RCC 7860 (cell line): Measurements from ENCODE around the gene DCXR.

ENCODE experiments used
- DNase-seq: peaks from one replicate; pipeline ENCODE4 v3.0.0-alpha.2; 2015; ENCODE audit warnings: low spot score
- FAIRE-seq: peaks from 2 replicates; lab custom pipeline; 2012; peaks lifted over from hg19 to GRCh38; lab: Jason Lieb, UNC

Gene DCXR

DNA sequence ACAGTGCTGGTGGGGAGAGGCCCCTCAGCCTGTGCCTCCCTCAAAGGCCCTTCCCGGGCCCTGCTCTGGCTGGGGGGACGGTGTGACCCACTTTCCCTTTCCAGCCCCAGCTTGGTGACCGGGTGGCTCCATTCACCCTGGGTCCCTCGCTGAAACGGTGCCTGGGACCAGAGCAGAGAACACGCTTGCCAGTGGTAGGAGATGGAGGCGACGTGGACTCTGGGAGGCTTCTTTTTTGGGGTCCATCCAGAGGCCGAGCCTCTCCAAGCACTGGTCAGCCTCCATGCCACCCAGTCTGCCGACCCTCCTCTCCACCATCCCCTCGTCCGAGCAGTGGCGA lies 22.6 kb downstream of the DCXR start:
- no peak for FAIRE-seq
- no peak for DNase-seq

DNA sequence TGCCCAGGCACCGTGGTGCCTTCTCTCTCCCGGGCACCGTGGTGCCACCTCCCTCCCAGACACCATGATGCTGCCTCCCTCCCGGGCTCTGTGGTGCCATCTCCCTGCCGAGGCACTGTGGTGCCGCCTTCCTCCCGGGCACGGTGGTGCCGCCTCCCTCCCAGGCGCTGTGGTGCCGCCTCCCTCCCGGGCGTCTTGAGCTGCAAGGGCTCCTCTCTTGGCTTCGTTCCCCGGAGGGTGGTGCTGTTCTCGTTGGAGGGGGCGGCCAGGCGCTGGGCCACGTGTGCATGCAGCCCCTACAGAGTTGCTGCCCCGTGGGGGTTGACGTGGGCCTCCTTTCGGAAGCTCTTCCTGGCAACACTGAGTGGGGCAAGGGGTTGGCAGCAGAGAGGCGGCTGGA lies 23.1 kb downstream of the DCXR start:
- FAIRE-seq = no peak

DNA sequence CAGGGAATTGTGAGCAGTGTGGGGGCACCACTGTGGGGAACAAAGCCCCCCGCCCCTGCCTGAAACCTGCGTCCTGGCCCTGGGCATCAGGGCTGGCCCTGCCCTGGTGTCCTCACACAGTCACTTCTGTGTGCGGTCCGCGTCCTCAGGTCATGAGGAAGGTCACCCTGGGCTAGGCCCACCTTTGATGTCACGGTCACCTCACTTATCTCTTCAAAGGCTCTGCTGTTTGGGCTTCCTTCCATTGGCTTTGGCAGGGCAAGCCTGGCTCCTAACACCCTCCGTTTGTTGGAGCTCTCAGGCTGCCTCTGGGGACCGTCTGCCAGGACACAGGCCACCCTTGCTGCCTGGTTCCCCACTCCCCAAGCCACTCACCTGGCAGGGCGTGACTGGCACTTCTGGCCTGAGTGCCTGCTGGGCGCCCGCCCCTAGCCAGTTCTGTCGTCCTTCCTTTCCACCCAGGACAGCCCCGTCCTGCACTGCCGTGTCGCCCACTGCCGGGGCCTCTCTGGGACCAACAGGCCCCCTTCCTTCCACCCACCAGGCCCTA lies 23.6 kb downstream of the DCXR start:
- no peak for DNase-seq
- no peak for FAIRE-seq

More for the DNA sequence above, 23.1 kb downstream of the DCXR start:
- no peak for DNase-seq

DNA sequence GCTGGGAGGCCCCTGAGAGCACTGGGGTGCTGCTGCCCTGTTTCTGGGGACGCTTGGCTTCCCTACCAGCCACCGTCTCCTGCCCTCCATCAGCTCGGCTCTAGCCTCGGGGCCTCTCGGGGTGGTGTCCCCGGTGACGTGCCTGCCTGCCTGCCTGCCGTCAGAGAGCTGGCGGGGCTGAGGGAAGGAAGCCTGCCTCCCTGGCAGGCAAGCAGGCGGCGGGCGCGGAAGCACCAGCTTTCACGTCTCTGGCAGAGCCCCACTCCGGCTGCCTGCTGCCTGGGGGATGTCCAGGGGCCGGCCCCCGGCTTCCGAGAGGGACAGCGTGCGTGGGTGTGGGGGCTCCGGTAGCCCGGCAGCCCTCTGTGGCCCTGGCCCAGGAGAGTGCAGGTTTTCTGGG lies 24.2 kb downstream of the DCXR start:
- FAIRE-seq = no peak

DNA sequence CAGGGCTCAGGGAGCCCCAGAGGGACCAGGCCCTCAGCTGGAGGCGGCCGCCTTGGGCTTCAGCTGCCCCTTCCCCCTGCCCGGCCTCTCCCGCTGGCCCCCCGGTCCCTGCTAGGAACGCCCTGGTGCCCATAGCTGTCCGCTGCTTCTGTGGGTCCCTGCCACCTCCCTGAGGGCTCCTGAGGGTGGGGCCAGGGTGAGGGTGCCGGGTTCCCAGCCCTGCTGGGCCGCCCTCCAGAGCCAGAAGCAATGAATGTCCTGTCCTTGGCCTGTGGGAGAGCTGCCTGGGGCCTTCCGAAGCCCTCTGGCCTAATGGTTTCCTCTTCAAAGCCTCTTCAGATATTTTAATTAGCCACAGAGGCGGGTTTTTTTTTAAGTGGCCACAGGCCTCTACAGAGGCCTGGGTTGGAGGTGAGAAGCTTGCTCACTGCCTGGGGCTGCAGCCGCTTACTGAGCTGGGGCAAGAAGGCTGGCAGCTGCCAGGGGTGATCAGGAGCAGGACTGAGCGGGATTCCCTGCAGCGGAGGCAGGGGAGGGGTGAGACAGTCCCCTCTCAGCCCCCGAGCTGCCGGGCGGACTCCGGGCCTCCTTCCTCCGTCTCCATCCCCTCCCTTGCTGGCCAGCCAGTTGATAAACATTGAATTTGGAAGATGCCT lies 24.7 kb downstream of the DCXR start:
- DNase-seq (no peak), FAIRE-seq (no peak)

More for the DNA sequence above, 24.2 kb downstream of the DCXR start:
- DNase-seq = no peak

DNA sequence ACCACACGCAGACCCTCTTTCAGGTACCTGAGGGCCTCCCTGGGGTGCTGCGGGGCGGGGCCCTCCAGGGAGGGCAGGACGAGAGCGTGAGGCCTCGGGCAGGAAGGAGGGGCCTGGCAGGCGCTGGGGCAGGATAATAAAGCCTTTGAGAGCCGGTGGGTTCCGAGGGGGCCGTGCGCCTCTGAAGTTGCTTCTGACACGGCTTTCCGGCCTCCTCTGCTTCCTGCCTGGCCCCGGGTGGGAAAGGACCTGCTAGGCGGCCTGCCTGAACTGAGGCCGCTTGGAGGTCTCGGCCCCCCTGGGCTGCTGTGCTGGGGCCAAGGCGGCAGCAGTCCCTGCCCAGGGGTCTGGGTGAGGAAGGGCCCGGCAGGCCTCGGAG lies 25.2 kb downstream of the DCXR start:
- DNase-seq = no peak
- no peak for FAIRE-seq

DNA sequence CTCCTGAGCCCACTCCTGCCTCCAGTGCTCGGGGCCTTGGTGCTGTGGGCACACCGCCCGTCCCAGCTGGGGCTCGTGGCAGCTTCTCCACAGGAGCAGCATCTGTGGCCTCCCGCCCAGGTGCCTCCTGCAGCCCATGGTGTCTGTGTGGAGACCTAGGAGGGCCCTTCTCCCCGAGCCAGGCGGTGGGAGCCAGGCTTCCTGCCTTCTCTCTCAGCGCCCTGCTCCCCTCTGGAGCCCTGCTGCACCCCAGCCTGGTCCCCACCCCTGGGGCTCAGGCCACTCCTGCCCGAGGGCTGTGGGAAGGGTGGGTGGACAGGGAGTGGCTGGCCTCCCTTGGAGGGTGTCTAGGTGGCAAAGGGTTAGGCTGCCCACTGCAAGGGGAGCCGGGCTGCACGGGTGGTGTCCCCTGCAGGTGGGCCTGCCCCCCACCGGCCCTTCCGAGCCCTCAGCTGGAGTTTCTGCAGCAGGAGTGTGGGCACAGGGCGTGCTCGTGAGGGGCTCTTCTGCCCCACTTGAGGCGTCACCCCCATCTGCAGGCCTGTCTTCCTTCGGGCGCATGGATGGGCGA lies 25.8 kb downstream of the DCXR start:
- FAIRE-seq (no peak), DNase-seq (no peak)

DNA sequence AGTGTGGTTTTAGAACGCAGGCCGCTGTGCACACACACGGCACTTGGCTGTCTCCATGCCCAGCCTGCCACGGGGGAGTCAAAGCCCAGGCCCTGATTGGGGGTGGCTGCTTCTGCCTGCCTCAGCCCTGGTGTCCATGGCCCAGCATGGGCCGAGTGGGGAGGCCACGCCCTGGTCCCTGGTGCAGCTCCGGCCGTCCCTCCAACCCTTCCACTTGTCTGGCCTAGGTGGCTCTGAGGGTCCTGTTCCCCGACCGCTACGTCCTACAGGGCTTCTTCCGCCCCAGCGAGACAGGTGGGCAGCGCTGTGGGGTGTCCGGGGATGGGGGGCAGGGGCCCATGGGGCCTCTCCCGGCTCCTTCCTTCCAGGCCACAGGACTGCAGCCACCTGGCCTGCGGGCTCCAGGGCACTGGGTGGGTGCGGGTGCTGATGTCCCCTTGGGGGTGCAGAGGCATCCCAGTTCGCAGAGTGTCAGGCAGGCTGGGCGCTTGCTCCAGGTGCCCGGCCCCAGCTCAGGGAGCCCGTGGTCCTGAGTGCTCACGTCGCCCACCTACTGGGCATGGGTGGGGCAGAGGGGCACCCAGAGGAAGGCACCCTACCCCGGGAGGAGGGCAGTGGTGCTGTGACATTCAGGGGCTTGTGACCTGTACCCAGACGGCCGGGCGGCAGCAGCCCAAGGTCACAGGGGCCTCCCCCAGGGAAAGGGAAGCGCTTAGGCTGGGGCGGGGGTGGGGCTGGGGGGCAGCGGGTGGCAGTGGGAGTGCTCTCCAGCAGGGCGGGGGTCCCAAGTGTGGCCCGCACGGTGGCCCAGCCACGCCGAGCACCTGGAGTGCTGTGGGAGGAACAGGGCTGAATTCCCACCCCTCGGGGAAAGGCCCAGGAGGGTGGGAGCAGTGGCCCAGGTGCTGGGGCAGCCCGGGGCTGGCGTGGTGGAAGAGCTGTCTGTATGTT lies 26.6 kb downstream of the DCXR start:
- FAIRE-seq = no peak
- DNase-seq = no peak

DNA sequence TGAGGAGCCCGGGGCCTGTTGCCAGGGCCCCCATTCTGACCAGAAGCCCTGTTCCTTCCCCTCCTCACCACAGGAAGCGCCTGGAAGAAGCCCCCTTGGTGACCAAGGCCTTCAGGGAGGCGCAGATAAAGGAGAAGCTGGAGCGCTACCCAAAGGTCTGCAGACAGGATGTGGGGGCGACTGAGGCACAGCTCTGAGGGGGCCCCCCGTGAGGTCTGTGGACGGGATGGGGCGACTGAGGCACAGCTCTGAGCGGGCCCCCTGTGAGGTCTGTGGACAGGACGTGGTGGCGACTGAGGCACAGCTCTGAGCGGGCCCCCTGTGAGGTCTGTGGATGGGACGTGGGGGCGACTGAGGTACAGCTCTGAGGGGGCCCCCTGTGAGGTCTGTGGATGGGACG lies 28.1 kb downstream of the DCXR start:
- FAIRE-seq (no peak), DNase-seq (no peak)

DNA sequence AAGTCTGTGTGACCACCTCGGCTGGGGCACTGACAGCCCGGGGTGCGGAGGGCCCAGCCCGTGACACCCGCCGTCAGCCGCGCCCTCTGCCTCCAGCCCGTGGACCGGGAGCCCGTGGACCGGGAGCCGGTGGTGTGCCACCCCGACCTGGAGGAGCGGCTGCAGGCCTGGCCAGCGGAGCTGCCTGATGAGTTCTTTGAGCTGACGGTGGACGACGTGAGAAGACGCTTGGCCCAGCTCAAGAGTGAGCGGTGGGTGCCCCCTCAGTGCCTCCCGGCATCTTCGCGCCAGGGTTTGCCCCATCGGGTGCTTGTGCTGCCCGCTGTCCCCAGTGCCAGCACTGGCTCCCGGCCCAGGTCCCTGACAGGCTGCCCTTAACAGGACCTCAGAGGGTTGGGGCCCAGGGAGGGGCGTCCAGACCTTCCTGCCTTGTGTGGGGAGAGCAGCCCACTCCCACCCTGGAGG lies 28.5 kb downstream of the DCXR start:
- FAIRE-seq = no peak
- no peak for DNase-seq

DNA sequence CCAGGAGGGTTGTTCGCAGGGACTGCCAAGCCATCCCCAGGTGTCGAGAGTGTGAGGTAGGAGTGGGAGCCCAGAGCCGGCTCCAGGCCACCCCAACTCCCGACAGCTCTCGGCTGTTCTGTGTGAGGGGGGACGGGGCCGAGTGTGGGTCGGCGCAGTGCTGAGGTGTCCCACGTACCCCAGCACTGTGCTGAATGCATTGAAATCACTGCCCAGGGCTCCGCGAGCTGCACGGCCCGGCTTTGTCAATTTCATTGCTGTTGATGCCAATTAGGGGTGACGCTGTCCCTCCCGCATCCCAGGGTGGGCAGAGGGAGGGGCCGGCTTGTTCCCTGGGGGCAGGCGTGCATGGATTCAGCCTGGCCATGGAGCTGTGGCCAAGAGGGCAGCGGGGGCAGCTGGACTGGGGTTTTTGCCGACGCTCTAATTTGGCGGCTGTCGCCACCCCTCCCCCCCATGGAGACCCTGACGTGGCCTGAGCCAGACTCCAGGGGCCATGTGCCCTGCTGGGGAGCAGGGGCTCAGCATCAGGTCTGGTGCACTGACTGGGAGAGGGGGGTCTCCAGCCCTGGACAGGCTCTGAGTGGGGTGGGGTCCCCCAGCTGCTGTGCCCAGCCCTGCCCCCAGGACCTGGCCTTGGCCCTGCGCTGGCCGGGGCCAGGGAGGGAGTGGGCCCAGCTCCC lies 29.1 kb downstream of the DCXR start:
- FAIRE-seq = no peak
- no peak for DNase-seq

DNA sequence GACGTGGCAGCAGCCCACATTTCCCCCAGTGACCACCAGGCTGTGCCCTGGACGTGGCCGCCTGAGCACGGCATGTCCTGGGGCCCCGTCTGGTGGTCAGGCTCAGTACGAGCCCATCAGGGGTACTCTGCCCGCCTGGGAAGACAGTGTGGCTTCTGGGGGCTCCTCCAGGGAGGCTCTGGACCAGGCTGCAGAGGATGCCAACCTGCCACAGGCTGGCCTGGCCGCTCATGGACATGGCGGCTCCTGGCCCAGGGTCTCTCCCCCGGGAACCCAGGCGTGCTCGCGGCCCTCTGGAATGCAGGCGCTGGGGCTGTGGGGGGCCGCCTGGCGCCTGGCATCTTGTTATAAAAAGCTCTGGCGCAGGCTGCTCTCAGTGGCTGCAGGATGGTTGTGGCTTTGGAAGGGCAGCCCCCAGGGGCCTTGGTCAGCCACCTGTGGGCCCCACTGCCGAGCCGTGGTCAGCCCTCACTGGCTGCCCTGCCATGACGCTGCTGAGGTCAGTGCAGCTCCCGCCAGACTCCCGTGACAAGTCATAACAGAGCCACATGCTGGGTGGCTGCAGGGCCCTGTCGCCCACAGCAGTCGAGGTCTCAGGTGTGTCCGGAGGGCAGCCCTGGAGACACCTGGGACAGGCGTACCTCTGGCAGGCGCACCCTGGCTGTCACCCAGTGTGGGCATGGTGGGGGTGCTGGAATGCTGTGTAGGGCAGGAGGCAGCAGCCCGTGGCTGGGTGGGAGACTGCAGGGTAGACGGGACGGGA lies 29.8 kb downstream of the DCXR start:
- no peak for FAIRE-seq
- DNase-seq = no peak

DNA sequence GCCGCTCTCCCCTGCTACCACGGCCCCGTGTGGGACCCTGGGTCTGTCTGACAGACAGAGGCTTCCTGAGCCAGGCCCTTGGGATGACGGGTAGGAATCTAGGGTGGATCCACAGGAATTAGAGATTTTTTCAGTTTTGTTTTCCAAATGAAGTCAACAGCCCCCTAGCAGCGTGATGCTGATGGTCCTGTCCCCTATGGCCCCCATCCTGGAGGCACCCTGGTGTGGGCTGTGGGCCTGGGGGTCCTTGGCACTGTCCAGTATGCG lies 30.3 kb downstream of the DCXR start:
- DNase-seq (no peak), FAIRE-seq (no peak)

DNA sequence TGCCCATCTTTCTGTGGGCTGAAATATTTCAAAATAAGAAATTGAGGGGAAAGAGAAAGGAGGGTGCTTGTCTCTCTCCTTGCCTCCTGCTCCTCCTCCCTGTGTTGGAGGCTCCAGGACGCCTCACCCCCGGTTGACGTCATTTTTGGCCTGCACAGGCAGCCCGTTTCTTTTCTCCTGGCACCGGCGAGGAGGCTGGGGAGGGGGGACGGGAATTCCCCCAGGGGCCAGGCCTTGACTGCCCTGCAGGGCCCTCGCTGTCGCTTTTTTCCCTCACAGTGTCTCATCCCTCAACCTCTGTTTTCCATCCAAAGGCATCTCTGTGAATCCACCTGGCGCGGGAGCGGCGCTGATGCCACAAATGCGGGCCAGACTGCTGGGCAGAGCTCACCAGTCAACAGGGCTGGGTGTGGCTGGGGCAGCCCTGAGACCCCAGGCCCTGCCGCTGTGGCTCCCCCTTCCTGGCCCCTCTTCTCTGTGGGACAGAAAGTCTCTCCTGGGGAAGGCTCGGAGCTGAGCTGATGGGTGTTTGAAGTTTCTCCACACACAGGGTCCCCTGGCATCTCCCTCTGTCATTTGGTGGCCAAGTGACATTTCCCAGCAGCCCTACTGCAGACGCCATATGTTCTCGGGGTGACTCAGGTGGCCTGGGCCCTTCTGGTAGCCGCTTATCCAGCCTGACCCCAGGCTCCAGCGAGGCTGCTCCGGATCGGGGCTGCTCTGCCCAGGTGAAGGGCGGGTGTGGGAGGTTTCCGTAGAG lies 30.8 kb downstream of the DCXR start:
- FAIRE-seq = no peak

DNA sequence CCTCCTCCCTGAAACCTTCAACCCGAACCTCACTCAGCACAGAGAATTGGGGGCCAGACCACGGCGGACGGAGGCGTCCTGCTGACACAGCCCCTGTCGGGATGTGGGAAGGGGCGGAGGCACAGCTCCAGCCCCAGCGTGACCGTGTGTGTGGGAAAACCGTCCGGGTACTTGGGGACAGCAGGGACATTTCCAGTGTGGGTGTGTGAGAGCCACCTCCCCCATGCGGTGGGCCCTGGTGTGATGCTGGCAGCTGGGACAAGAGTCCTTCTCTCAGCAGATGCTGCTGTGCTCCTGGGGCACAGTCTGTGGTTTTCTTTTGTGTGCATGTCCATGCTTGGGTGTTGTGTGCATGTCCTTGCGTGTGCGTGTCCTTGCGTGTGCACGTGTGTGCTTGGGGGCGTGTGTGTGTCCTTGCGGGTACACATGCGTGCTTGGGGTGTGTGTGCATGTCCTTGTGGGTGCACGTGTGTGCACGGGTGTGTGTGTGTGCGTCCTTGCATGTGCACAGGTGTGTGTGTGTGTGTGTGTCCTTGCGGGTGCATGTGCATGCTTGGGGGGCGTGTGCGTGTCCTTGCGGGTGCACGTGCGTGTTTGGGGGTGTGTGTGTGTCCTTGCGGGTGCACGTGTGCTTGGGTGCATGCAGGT lies 31.7 kb downstream of the DCXR start:
- FAIRE-seq (no peak), DNase-seq (no peak)

More for the DNA sequence above, 30.8 kb downstream of the DCXR start:
- DNase-seq = no peak

DNA sequence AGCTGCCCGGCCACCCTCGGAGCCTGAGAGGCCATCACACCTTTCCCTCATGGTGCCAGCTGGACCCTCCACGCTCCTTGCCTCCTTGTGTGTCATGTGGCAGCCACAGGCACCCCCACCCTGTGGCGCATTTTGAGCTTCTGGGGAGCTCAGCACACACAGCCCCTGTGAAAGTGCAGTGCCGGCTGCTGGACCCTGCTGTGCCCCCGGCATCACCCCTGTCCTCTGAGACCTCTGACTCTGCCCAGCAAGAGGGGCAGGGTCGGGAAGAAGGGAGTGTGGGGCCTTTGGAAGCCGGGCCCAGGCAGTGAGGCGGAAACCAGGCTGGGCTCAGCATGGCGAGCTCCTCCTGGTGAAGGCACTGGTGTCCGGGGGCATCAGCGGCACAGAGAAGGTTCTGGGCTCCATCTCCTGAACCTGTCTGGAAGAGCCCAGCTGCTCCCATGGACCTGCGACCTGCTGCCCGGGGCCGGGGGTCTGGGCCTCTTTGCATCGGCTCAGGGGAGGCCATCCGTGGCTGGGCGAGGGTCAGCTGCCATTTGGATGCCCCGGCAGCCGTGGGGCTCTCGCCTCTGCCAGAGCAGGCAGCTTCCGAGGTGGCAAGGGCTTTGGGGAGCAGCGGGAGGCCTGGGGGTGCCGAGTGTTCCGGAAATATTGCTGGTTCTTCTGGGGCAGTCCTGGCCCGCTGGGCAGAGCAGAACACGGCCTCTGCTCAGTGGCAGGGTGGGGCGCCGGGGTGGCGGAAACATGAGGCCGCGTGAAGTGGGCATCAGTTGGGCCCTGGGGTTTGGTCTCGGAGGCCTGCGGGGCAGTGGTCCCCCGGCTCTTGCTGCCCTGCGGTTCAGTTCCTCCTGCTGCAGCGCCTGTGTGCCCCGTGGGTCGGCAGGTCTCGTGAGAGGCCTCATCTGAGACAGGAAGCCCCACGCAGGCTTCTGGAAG lies 32.7 kb downstream of the DCXR start:
- no peak for FAIRE-seq
- DNase-seq = no peak

DNA sequence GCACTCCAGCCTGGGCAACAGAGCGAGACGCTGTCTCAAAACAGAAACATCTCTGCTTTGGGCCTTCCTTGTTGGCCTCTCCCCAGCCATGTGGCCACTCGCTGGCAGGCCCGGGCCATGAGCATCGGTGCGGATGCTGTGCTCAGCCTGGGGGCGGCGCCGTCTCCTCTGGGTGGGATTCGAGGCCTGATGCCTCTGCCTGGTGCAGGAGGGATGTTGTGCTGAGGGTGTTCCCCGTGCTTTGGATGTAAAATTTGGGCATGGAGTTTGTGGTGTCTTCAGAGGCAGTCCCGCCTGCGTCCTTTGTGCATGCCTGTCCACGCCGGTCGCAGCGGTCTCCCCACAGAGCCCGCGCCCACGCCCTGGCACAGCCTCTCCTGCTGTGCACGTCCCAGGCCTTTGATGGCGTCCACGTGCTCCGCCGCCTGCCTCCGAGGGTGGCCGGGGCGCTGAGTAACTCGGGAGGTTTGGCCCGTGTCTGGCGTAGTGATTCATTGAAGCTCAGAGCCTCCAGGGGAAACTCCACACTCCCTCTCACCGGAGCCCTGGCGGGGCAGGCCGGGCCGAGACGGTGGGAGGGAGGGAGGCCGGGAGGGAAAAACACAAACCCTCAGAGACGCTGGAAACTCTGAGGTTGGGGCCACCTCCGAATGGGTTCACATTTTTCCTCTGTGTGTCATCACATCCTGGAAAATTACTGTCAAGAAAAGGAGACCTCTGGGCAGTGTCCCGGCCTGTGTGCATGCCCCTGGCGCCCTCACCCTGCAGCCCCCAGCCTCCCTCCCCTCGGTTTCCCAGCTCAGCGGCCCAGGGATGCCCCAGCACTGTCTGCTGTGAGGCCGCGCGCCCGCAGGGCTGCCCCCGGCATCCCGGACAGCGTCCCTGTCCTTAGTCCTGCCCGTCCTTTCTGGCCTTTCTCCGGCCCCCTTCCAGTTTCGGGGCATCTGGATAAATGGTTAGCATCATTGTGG lies 33.8 kb downstream of the DCXR start:
- peak; percentile 94 for FAIRE-seq
- DNase-seq = peak; percentile 96
